Small intestine (tissue), 7 donors: Measurements from ENCODE around the gene TMPRSS6. TPM values are rescaled to one million over a fixed set of nuclear protein-coding genes. Genes with fewer than 3 reads are reported as not detected.

Experiments
- DNase-seq, 2 donors: peaks; one replicate each; pipeline versions ENCODE4 v3.0.0 to v3.0.0-alpha.2; 2013
- FAIRE-seq: peaks from 2 replicates; lab custom pipeline; 2012; peaks lifted over from hg19 to GRCh38; lab: Jason Lieb, UNC
- H3K27ac ChIP-seq, 3 donors: one replicate each; pipeline ENCODE4 v1.5.1; 2013; ENCODE audit warnings: low read length in 2 of 3, mild to moderate bottlenecking in 2 of 3, control low read depth in 1 of 3, inconsistent platforms in 1 of 3, low read depth in 1 of 3, moderate library complexity in 1 of 3
- H3K27me3 ChIP-seq, 3 donors: one replicate each; pipeline ENCODE4 v1.6.1; 2013; ENCODE audit warnings: low read length in 3 of 3, inconsistent platforms in 1 of 3; ENCODE audit not compliant: control insufficient read depth in 3 of 3, insufficient read depth in 3 of 3
- H3K36me3 ChIP-seq, 3 donors: one replicate each; pipeline ENCODE4 v1.6.1; 2013; ENCODE audit warnings: low read length in 3 of 3, inconsistent platforms in 1 of 3, low read depth in 1 of 3, mild to moderate bottlenecking in 1 of 3, moderate library complexity in 1 of 3; ENCODE audit not compliant: control insufficient read depth in 3 of 3, insufficient read depth in 2 of 3
- H3K4me1 ChIP-seq, 3 donors: one replicate each; pipeline ENCODE4 v1.6.1; 2013; ENCODE audit warnings: low read length in 2 of 3, inconsistent platforms in 1 of 3, low read depth in 1 of 3, mild to moderate bottlenecking in 1 of 3, moderate library complexity in 1 of 3; ENCODE audit not compliant: control insufficient read depth in 3 of 3, insufficient read depth in 2 of 3
- H3K4me3 ChIP-seq, 3 donors: one replicate each; pipeline ENCODE4 v1.5.1; 2013; ENCODE audit warnings: low read length in 3 of 3, control low read depth in 1 of 3, inconsistent platforms in 1 of 3, low read depth in 1 of 3, mild to moderate bottlenecking in 1 of 3, moderate library complexity in 1 of 3
- H3K9me3 ChIP-seq, 2 donors: one replicate each; pipeline ENCODE4 v1.6.1; 2013; ENCODE audit warnings: low read depth in 1 of 2, low read length in 1 of 2; ENCODE audit not compliant: control insufficient read depth in 2 of 2, insufficient read depth in 1 of 2
- WGBS, 3 donors: extraction: QIAGEN DNeasy Blood & Tissue Kit; methylation state at CpG; one replicate each; pipeline ENCODE4 v1.1.7; 2013; 5-methylcytosine and 5-hydroxymethylcytosine counted together
- polyA plus RNA-seq, 4 donors: library from polyadenylated mRNA; stranded (reverse) in 3 of 4; unstranded in 1 of 4; fragments of 200-250 nt in 3 of 4; fragments of 120-200 nt in 1 of 4; gene quantifications; one replicate each; pipeline versions ENCODE4 v1.2.1 to v1.2.3, GENCODE V29; 2013
- donor health status: healthy with polysubstance abuse.
- donor health status: control.
- donor health status: control.
- donor health status: Bipolar disorder and iron deficiency.
- donor health status: healthy.

TMPRSS6 gene
- polyA plus RNA-seq, 4 donors = 0.40 to 4.2 (median 1.3) TPM

- H3K4me3 ChIP-seq = no peak overlapping the region
- FAIRE-seq = no peak
These were observed 87.6 kb downstream of the TMPRSS6 start for GRCh38 chr22:37021710-37022482.

GRCh38 chr22:37021041-37021440 lies 88.5 kb downstream of the TMPRSS6 start:
- H3K27ac ChIP-seq = peak overlapping the region; percentile 33 to 98 (median 95)
- WGBS, 3 donors = 37 to 72% (median 47%) methylated on average over 5 of the region's 5 CpGs

More at GRCh38 chr22:37021710-37022482, 87.6 kb downstream of the TMPRSS6 start:
- Histone ChIP-seq H3K4me1 (peaks cover 0 to 69% (median 7%) of the 10 kb centered on the region in 3 donors), H3K36me3 (peaks cover 0 to 56% (median 0%) of the 10 kb centered on the region in 3 donors), H3K27ac (peak overlapping the region; percentile 91 to 99 (median 95)), H3K27me3 (no peaks in the 10 kb centered on the region), H3K9me3 (no peaks in the 10 kb centered on the region)
- DNase-seq = peak in 1 of 2 donors; percentile 59
- 30 to 55% (median 37%) methylated on average over 13 of the region's 13 CpGs for WGBS, 3 donors

DNA sequence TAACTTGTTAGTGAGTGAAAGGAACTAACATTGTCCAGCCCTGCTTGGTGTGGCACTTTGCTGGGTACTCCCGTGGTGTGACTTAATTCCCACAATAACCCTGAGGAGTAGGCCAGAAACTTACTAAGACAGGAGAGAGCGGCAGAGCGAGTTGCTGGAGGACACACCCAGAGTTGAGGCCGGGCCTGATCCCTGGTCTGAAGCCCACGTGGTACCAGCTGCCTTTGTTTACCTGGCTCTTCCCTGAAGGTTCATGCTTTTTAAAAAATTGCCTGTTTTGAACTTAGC lies 89.4 kb downstream of the TMPRSS6 start:
- Histone ChIP-seq H3K4me3 (peak overlapping the region; percentile 81 to 95 (median 88)), H3K27me3 (no peaks in the 10 kb centered on the region), H3K9me3 (no peaks in the 10 kb centered on the region), H3K36me3 (peaks cover 0 to 54% (median 0%) of the 10 kb centered on the region in 3 donors), H3K27ac (peak overlapping the region; percentile 87 to 98 (median 95)), H3K4me1 (peaks cover 0 to 70% (median 7%) of the 10 kb centered on the region in 3 donors)
- peak in 1 of 2 donors; percentile 79 for DNase-seq
- 0 to 4% (median 2%) methylated on average over 5 of the region's 5 CpGs for WGBS, 3 donors
- no peak for FAIRE-seq

More at GRCh38 chr22:37021041-37021440, 88.5 kb downstream of the TMPRSS6 start:
- Histone ChIP-seq H3K27me3 (no peaks in the 10 kb centered on the region), H3K9me3 (no peaks in the 10 kb centered on the region), H3K4me3 (peak overlapping the region in 1 of 3 donors; percentile 88), H3K4me1 (peaks cover 0 to 71% (median 7%) of the 10 kb centered on the region in 3 donors), H3K36me3 (peaks cover 0 to 56% (median 0%) of the 10 kb centered on the region in 3 donors)
- no peak for FAIRE-seq
- peak in 1 of 2 donors; percentile 75 for DNase-seq

DNA sequence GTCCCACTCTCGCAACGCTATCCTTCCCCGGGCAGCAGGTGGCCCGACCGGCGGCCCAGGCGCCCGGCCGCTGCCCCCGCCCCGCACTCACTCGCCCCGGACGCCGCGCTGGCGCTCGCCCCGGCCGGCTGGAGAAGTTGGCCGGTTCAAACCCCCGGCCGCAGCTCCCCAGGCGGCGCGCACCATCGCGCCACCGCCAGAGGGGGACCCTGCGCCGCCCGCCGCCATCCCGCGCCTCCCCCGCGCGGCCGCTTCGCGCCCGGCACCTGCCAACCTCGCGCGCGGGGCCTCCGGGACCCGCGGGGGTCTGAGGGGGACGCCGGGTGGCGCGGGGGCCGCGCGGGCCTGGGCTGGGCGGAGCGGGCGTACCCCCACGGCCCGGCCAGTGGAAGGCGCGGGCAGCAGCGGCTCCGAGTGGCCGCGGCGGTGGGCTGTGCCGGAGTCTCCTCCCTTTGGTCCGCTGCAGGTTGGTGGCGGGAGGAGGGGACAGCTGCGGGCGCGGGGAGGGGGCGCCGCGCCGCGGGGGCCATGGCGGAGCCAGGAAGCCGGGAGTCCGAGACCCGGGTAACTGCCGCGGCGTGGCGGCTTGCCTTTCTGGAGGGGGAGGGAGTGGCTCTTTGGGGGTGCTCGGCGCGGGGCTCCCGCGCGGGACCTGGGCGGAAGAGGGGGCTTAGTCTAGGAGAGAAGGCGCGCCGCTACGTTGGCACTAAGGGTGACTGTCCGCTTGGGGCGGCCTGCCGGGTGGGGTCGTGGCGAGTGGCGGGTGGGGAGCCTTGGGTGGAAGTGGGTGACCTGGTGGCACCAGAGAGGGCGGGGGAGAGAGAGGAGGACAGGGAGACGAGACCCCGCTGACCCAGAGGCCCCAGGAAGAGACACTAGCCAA lies 90.0 kb downstream of the TMPRSS6 start, which contains the start of the genes MPST and TST:
TSS of gene MPST (plus strand) at position 434 of the 883 bp plus-strand sequence. CDS start at position 529, 95 bp downstream.
TSS of gene TST (minus strand) at position 139 of the 883 bp plus-strand sequence. CDS start 715 bp downstream, outside the sequence.
- Histone ChIP-seq H3K9me3 (no peaks in the 10 kb centered on the region), H3K27ac (peak within 1 kb of the TSS; percentile 87 to 98 (median 95)), H3K4me1 (peaks cover 0 to 70% (median 7%) of the 10 kb centered on the region in 3 donors), H3K36me3 (peaks cover 0 to 48% (median 0%) of the 10 kb centered on the region in 3 donors), H3K4me3 (peak within 1 kb of the TSS; percentile 81 to 95 (median 88)), H3K27me3 (no peaks in the 10 kb centered on the region)
- FAIRE-seq (no peak), DNase-seq (peak; percentile 72 to 91)
- WGBS, 3 donors = 0 to 1% (median 0%) methylated on average over 47 to 107 of the region's 107 CpGs

GRCh38 chr22:37018815-37019308 lies 90.7 kb downstream of the TMPRSS6 start:
- FAIRE-seq = no peak
- DNase-seq = peak; percentile 68 to 87
- Histone ChIP-seq H3K4me1 (peaks cover 0 to 66% (median 7%) of the 10 kb centered on the region in 3 donors), H3K9me3 (no peaks in the 10 kb centered on the region), H3K27ac (peak overlapping the region; percentile 87 to 98 (median 95)), H3K4me3 (peak overlapping the region; percentile 72 to 88 (median 81)), H3K36me3 (peaks cover 0 to 46% (median 0%) of the 10 kb centered on the region in 3 donors), H3K27me3 (no peaks in the 10 kb centered on the region)
- WGBS, 3 donors = 1 to 5% (median 3%) methylated on average over 14 to 35 of the region's 35 CpGs

DNA sequence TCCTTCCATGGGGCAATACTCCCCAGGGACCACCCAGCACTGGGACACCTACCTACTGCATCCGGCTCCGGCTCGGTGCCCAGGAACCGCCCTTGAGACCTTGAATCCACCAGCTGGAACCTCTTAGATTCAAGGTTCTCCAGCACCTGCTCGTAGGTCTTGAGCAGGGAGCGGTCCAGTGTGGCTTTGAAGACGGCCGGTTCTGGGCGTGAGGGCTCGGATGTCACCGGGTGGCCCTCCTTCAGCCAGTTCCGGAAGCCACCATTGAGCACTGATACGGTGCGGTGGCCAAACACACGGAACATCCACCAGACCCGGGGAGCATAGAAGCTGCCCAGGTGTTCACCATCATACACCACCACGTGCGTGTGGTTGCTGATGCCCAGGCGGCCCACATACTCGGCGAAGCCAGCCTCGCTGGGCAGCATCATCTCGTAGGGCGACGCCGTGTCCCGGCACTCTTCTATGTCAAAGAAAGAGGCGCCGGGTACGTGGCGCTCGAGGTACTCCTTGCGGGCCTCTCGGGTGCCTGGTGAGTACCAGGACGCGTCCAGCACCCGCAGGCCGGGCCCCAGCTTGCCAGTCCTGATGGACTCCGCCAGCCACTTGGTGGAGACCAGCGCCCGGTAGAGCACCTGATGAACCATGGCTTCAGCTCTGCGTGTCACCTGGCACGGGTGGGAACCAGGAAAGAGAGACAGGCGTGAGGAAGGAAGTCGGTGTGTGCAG lies 91.3 kb downstream of the TMPRSS6 start:
- Histone ChIP-seq H3K27me3 (no peaks in the 10 kb centered on the region), H3K4me3 (peak overlapping the region; percentile 72 to 88 (median 81)), H3K9me3 (no peaks in the 10 kb centered on the region), H3K27ac (peak overlapping the region; percentile 87 to 98 (median 95)), H3K36me3 (peaks cover 0 to 46% (median 0%) of the 10 kb centered on the region in 3 donors), H3K4me1 (peaks cover 0 to 60% (median 7%) of the 10 kb centered on the region in 3 donors)
- FAIRE-seq (no peak), DNase-seq (peak in 1 of 2 donors; percentile 54)
- 21 to 51% (median 40%) methylated on average over 45 of the region's 45 CpGs for WGBS, 3 donors

DNA sequence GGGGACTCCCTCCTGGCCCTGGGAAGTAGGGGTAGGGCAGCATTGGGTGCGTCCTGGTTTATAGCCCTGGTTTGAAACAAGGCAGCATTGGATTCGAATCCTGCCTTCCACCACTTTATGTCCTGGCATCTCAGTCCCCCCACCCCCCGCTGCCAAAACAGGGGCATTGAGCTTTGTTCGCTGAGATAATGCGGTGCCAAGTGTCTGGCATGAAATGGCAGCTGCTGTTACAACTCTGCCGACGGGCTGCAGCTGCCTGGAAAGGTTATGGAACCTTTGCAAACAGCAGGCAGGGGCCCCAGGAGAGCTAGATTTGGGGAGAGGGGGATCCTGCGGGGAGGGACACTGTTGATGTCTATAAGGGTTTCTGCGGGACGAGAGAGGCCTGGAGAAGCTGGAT lies 92.2 kb downstream of the TMPRSS6 start:
- WGBS, 3 donors = 27 to 66% (median 43%) methylated on average over 10 of the region's 10 CpGs
- FAIRE-seq (no peak), DNase-seq (peak in 1 of 2 donors; percentile 56)
- Histone ChIP-seq H3K4me3 (peak overlapping the region in 2 of 3 donors; percentile 72 to 88), H3K9me3 (no peaks in the 10 kb centered on the region), H3K27ac (peak overlapping the region in 2 of 3 donors; percentile 87 to 98), H3K4me1 (peaks cover 0 to 53% (median 7%) of the 10 kb centered on the region in 3 donors), H3K27me3 (no peaks in the 10 kb centered on the region), H3K36me3 (peaks cover 0 to 40% (median 0%) of the 10 kb centered on the region in 3 donors)
